B cell (primary cell): Measurements from ENCODE around the gene HSPB8. TPM values are rescaled to one million over a fixed set of nuclear protein-coding genes. Genes with fewer than 3 reads are reported as not detected.

Experiments
- ATAC-seq: fragments of 200-7000 bp; cut with Tn5 transposase; one replicate; pipeline ENCODE4 v1.10.0; 2021; ENCODE audit warnings: low read depth, mild to moderate bottlenecking, moderate number of reproducible peaks, moderate library complexity
- CTCF ChIA-PET: fragments of 350-600 bp; sonication (Branson Sonifier 250); formaldehyde crosslinking; loops from one replicate; lab custom pipeline; 2021; ENCODE audit warnings: antibody characterized with exemption, inconsistent platforms; lab: Charles Lee
- POLR2A ChIA-PET: fragments of 350-600 bp; sonication (Branson Sonifier 250); formaldehyde crosslinking; loops from one replicate; lab custom pipeline; 2021; ENCODE audit warnings: antibody characterized with exemption; lab: Charles Lee
- DNase-seq: peaks from one replicate; pipeline ENCODE4 v3.0.0; 2013
- H2AFZ ChIP-seq: 2 replicates; pipeline ENCODE4 v1.6.1; 2012; ENCODE audit warnings: mild to moderate bottlenecking, low read depth, low read length; ENCODE audit not compliant: insufficient read depth, poor library complexity, severe bottlenecking
- H3K27ac ChIP-seq, 2 donors: 1 replicate in 1 of 2; 2 replicates in 1 of 2; pipeline ENCODE4 v1.5.1; 2012 to 2013; ENCODE audit warnings: low read length in 2 of 2, mild to moderate bottlenecking in 2 of 2, moderate library complexity in 1 of 2
- H3K27me3 ChIP-seq, 4 experiments: fragments of 200-600 bp in 1 of 4; sonication (generic) in 1 of 4; replicated peaks in 1 of 4; 1 replicate in 2 of 4; 2 replicates in 2 of 4; pipeline versions ENCODE4 v1.6.1 to v1.7.0; 2013 to 2016; ENCODE audit warnings: low read length in 3 of 4, mild to moderate bottlenecking in 2 of 4, mixed read lengths in 1 of 4, moderate library complexity in 1 of 4; ENCODE audit not compliant: insufficient read depth in 4 of 4, control insufficient read depth in 3 of 4; ENCODE audit errors: control extremely low read depth in 1 of 4
- H3K36me3 ChIP-seq, 2 experiments: replicated peaks in 1 of 2; 1 replicate in 1 of 2; 2 replicates in 1 of 2; pipeline versions ENCODE4 v1.6.1 to v1.7.1; 2013; ENCODE audit warnings: low read length in 1 of 2; ENCODE audit not compliant: insufficient read depth in 2 of 2, control insufficient read depth in 1 of 2; ENCODE audit errors: control extremely low read depth in 1 of 2, extremely low read depth in 1 of 2
- H3K4me1 ChIP-seq, 2 donors: fragments of 200-600 bp in 1 of 2; sonication (generic) in 1 of 2; 1 replicate in 1 of 2; 2 replicates in 1 of 2; pipeline versions ENCODE4 v1.5.1 to v1.6.1; 2013 to 2017; ENCODE audit warnings: low read length in 2 of 2; ENCODE audit not compliant: control insufficient read depth in 2 of 2, insufficient read depth in 2 of 2
- H3K4me2 ChIP-seq: replicated peaks from 2 replicates; pipeline ENCODE3; 2012; ENCODE audit warnings: mild to moderate bottlenecking, low read depth, low read length; ENCODE audit not compliant: poor library complexity, severe bottlenecking
- H3K4me3 ChIP-seq, 5 experiments: fragments of 200-600 bp in 1 of 5; sonication (generic) in 1 of 5; 1 replicate in 3 of 5; 2 replicates in 2 of 5; pipeline versions ENCODE4 v1.5.1 to v1.7.0; 2011 to 2016; ENCODE audit warnings: low read length in 4 of 5, mild to moderate bottlenecking in 4 of 5, low read depth in 2 of 5, control low read depth in 1 of 5, moderate library complexity in 1 of 5; ENCODE audit not compliant: insufficient read depth in 1 of 5; ENCODE audit errors: control extremely low read depth in 1 of 5, extremely low read depth in 1 of 5
- H3K79me2 ChIP-seq: fragments of 200-600 bp; sonication (generic); one replicate; pipeline ENCODE4 v1.6.0; 2016; ENCODE audit warnings: low read length; ENCODE audit not compliant: control insufficient read depth, insufficient read depth
- H3K9ac ChIP-seq: fragments of 200-600 bp; sonication (generic); 2 replicates; pipeline ENCODE4 v1.6.1; 2017; ENCODE audit warnings: mild to moderate bottlenecking, low read length, moderate library complexity
- H3K9me3 ChIP-seq, 3 donors: one replicate each; pipeline versions ENCODE4 v1.6.1 to v1.7.1; 2013; ENCODE audit warnings: low read length in 2 of 3; ENCODE audit not compliant: control insufficient read depth in 2 of 3, insufficient read depth in 1 of 3; ENCODE audit errors: control extremely low read depth in 1 of 3
- H4K20me1 ChIP-seq: 2 replicates; pipeline ENCODE4 v1.6.0; 2012; ENCODE audit warnings: mild to moderate bottlenecking, low read length; ENCODE audit not compliant: insufficient read depth, control insufficient read depth, poor library complexity, severe bottlenecking
- H3K27ac Mint-ChIP-seq: one replicate; pipeline ENCODE4 v1.8.0; 2021; ENCODE audit warnings: mixed read lengths
- H3K27me3 Mint-ChIP-seq: one replicate; pipeline ENCODE4 v1.8.0; 2021; ENCODE audit warnings: mixed read lengths
- H3K4me1 Mint-ChIP-seq: one replicate; pipeline ENCODE4 v1.8.0; 2021; ENCODE audit warnings: mixed read lengths
- H3K4me3 Mint-ChIP-seq: one replicate; pipeline ENCODE4 v1.8.0; 2021; ENCODE audit warnings: mixed read lengths
- H3K9me3 Mint-ChIP-seq: one replicate; pipeline ENCODE4 v1.8.0; 2022; ENCODE audit warnings: mixed read lengths; ENCODE audit not compliant: insufficient read depth
- EZH2 ChIP-seq: IDR thresholded peaks from 2 replicates; pipeline ENCODE4 v1.6.1; 2012; ENCODE audit warnings: borderline replicate concordance, low read depth, mild to moderate bottlenecking, moderate library complexity, low read length; ENCODE audit not compliant: insufficient read depth, poor library complexity, severe bottlenecking
- WGBS: methylation state at CpG from one replicate; pipeline ENCODE4 v1.1.5; 2013; ENCODE audit warnings: missing lambda C conversion rate; ENCODE audit not compliant: insufficient coverage; 5-methylcytosine and 5-hydroxymethylcytosine counted together
- intact Hi-C: fragments of 100-400 bp; cut with micrococcal nuclease; formaldehyde crosslinking; loops from one replicate; pipeline ENCODE4 v1.10.0; 2022
- polyA plus RNA-seq: library from polyadenylated mRNA; depleted of rRNA; stranded (reverse); fragments of >200 nt; gene quantifications from 2 replicates; pipeline ENCODE4 v1.2.3, GENCODE V29; 2012
- total RNA-seq, 2 donors: library from RNA; stranded (reverse); fragments of 120-200 nt in 1 of 2; gene quantifications; 1 replicate in 1 of 2; 2 replicates in 1 of 2; pipeline versions ENCODE4 v1.2.3 to v1.2.4, GENCODE V29; 2013 to 2022
- TF ChIP-seq, protein P1 (sequence below): fragments of 200-600 bp; IDR thresholded peaks from one replicate; pipeline ENCODE4 v1.8.0; 2022; ENCODE audit warnings: antibody characterized with exemption, mild to moderate bottlenecking

The HSPB8 gene
- total and polyA plus RNA-seq, 2 donors (not counting 1 experiment from before 2014, with no cell fraction given), result not detected

DNA sequence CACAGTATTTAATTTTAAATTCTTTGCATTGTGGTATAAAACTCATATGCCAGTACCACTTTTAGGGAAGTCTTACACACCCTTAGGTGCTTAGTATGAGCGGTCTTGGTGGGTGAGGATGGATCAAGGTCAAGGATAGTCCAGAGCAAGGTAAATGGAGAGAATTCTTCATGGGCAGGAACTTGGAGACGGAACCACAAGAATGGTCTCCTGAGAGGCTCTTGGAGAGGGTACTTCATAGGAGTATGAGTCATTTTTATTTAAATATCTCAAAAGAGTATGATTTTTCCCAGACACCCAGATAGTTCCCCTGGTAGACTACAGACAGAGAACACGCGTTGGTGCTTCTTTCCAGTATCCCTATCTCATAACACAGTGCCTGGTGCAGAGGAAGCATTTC is 21.9 kb downstream of the HSPB8 start:
- WGBS, result 67% methylated on average over 1 of the region's 4 CpGs
- Histone ChIP-seq H2AFZ (no peak overlapping the region), H3K9me3 (peaks cover 0 to 2% (median 0%) of the 10 kb centered on the region in 3 donors), H4K20me1 (no peaks in the 10 kb centered on the region), H3K79me2 (no peaks in the 10 kb centered on the region), H3K4me3 (no peak overlapping the region), H3K4me2 (no peak overlapping the region), H3K27ac (no peak overlapping the region), H3K36me3 (no peaks in the 10 kb centered on the region), H3K4me1 (no peaks in the 10 kb centered on the region), H3K27me3 (no peaks in the 10 kb centered on the region), H3K9ac (no peak overlapping the region)
- no peak for ATAC-seq
- intact Hi-C loops, result no loop called here
- no peak for DNase-seq
- H3K4me1 Mint-ChIP-seq, result no peaks in the 10 kb centered on the region
- no peak overlapping the region for H3K27ac Mint-ChIP-seq
- CTCF ChIA-PET, result no interaction called here
- no peak for TF ChIP-seq EZH2
- TF ChIP-seq, protein P1, sequence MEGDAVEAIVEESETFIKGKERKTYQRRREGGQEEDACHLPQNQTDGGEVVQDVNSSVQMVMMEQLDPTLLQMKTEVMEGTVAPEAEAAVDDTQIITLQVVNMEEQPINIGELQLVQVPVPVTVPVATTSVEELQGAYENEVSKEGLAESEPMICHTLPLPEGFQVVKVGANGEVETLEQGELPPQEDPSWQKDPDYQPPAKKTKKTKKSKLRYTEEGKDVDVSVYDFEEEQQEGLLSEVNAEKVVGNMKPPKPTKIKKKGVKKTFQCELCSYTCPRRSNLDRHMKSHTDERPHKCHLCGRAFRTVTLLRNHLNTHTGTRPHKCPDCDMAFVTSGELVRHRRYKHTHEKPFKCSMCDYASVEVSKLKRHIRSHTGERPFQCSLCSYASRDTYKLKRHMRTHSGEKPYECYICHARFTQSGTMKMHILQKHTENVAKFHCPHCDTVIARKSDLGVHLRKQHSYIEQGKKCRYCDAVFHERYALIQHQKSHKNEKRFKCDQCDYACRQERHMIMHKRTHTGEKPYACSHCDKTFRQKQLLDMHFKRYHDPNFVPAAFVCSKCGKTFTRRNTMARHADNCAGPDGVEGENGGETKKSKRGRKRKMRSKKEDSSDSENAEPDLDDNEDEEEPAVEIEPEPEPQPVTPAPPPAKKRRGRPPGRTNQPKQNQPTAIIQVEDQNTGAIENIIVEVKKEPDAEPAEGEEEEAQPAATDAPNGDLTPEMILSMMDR, result no peak
- POLR2A ChIA-PET, result no interaction called here
- H3K27me3 Mint-ChIP-seq, result no peaks in the 10 kb centered on the region
- no peak overlapping the region for H3K4me3 Mint-ChIP-seq
- H3K9me3 Mint-ChIP-seq, result no peaks in the 10 kb centered on the region

DNA sequence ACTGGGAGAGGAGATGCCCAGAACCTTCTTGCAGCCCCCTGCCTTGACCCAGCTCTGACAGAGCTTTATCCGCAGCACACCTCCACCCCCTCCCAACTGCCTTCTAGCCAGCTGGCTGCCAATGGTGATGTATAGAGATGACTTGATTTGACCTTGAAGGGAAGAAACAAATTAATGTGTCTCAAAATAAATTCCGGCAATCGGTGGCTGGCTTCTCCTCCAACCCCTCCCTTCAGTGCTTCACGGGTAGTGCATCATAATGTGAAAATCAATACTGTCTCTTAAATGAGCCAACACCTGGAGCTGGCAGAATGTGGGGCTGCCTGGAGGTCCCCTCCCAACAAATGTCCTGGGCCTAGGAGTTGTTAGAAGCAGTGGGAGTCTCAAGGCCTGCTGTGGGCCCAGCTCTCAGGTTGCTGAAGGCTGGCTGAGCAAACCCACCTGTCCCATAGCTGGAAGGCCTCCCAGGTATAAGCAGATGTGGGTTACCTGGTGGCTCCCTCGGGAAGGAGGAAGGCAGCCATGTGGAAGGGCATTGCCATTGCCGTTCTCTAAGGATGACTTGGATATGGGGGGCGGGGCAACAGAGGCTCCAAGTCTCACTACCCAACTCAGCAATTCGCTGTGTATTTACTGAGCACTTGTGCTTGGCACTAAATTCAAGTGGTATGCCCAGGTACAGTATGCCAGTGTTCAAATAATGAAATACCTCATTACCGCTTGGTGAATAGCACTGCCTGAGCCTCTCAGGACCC is 23.2 kb downstream of the HSPB8 start:
- Histone ChIP-seq H3K9ac (no peak overlapping the region), H3K9me3 (no peaks in the 10 kb centered on the region), H3K79me2 (no peaks in the 10 kb centered on the region), H4K20me1 (no peaks in the 10 kb centered on the region), H2AFZ (no peak overlapping the region), H3K4me2 (no peak overlapping the region), H3K27me3 (no peaks in the 10 kb centered on the region), H3K36me3 (no peaks in the 10 kb centered on the region), H3K27ac (no peak overlapping the region), H3K4me3 (no peak overlapping the region), H3K4me1 (no peaks in the 10 kb centered on the region)
- H3K27ac Mint-ChIP-seq, result no peak overlapping the region
- DNase-seq, result no peak
- POLR2A ChIA-PET, result no interaction called here
- H3K4me1 Mint-ChIP-seq, result no peaks in the 10 kb centered on the region
- 81% methylated on average over 4 of the region's 9 CpGs for WGBS
- no peak overlapping the region for H3K4me3 Mint-ChIP-seq
- H3K9me3 Mint-ChIP-seq, result no peaks in the 10 kb centered on the region
- CTCF ChIA-PET, result no interaction called here
- intact Hi-C loops, result no loop called here
- TF ChIP-seq, protein P1, result no peak
- TF ChIP-seq EZH2, result no peak
- H3K27me3 Mint-ChIP-seq, result no peaks in the 10 kb centered on the region
- no peak for ATAC-seq
